GM12892 (cell line): ENCODE results near the gene EPHA6.

ENCODE experiments used
- DNase-seq: peaks from one replicate; pipeline ENCODE4 v3.0.0; 2011; ENCODE audit not compliant: insufficient read length
- FAIRE-seq: peaks from 2 replicates; lab custom pipeline; 2011; peaks lifted over from hg19 to GRCh38; lab: Jason Lieb, UNC
- POLR2A ChIP-seq: IDR thresholded peaks from 2 replicates; pipeline ENCODE4 v1.6.1; 2011; ENCODE audit warnings: low read depth, low read length, control low read depth
- POLR2AphosphoS5 ChIP-seq: IDR thresholded peaks from 2 replicates; pipeline ENCODE4 v1.6.1; 2011; ENCODE audit warnings: low read depth, low read length, control low read depth
- TAF1 ChIP-seq: IDR thresholded peaks from 2 replicates; pipeline ENCODE4 v1.6.1; 2011; ENCODE audit warnings: low read depth, mild to moderate bottlenecking, control low read depth, low read length, borderline replicate concordance

Gene EPHA6

DNA sequence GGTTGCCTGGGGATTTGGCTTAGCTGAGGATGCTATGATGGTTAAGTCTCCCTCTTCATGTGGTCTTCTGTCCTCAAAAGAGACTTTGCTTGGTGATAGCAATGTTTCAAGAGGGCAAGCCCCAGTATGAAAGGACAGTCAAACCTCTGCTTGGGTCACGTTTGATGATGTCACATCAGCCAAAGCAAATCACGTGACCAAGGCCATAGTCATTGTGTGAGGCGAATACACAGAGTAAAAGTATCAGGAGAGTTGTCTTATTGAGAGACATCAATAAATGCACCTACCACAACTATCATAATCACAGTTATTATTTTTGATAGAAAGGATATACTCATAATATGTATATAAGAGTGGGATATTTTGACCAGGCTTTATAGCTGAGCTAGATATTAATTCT lies 243.0 kb downstream of the EPHA6 start:
- no peak for FAIRE-seq
- TF ChIP-seq POLR2AphosphoS5, result no peak
- no peak for TF ChIP-seq TAF1
- TF ChIP-seq POLR2A, result no peak
- no peak for DNase-seq

DNA sequence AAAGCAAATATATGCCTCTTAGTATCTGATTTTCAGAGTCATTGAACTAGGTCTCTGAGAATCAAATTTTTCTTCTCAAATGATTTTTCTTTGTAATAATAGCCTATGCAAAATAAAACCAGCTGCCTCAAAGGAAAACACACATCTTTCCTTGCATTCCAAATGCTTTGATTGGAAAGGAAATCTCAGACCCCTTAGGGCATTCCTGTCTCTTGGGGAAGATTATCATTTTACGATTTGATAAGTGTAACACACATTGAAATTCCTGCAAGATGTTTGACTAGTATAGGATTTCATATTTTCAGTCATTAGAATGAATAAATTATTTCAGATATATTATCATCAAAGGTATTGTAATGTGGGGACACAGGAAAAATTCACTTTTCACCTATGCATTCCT lies 244.8 kb downstream of the EPHA6 start:
- TF ChIP-seq POLR2A, result no peak
- no peak for TF ChIP-seq TAF1
- TF ChIP-seq POLR2AphosphoS5, result no peak
- FAIRE-seq (no peak), DNase-seq (no peak)

GRCh38 chr3:97066531-97066930 lies 252.1 kb downstream of the EPHA6 start:
- TF ChIP-seq TAF1 (no peak), POLR2AphosphoS5 (no peak), POLR2A (no peak)
- no peak for DNase-seq
- FAIRE-seq, result no peak

GRCh38 chr3:97070302-97070701 lies 255.9 kb downstream of the EPHA6 start:
- no peak for TF ChIP-seq POLR2AphosphoS5
- no peak for TF ChIP-seq POLR2A
- TF ChIP-seq TAF1, result no peak
- FAIRE-seq (no peak), DNase-seq (no peak)

- TF ChIP-seq POLR2A, result no peak
- TF ChIP-seq POLR2AphosphoS5, result no peak
- TF ChIP-seq TAF1, result no peak
- no peak for DNase-seq
- FAIRE-seq, result no peak
Measured at GRCh38 chr3:97074546-97074945, 260.2 kb downstream of the EPHA6 start.

- DNase-seq, result no peak
- TF ChIP-seq TAF1, result no peak
- no peak for TF ChIP-seq POLR2AphosphoS5
- TF ChIP-seq POLR2A, result no peak
Measured at GRCh38 chr3:97076673-97077072, 262.3 kb downstream of the EPHA6 start.

DNA sequence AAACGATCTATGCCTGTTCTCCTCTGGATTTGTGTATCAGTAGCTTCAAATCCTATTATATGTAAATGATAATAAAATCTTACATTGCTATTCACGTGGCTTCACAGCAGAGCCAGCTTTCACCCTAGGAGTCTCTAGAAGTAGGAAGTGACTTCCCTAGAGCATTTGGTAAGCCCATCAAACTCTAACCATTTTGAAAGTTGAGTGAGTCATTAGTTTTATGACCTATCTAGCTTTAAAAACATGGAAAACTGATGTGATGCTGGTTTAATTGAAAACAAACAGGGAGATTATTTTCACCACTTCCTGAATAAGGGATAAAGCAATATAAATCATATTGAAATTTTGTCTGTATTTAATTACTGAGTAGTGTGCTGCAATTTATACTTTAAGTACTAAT lies 275.2 kb downstream of the EPHA6 start:
- no peak for TF ChIP-seq POLR2A
- FAIRE-seq (no peak), DNase-seq (no peak)

More at GRCh38 chr3:97076673-97077072, 262.3 kb downstream of the EPHA6 start:
- FAIRE-seq, result no peak

DNA sequence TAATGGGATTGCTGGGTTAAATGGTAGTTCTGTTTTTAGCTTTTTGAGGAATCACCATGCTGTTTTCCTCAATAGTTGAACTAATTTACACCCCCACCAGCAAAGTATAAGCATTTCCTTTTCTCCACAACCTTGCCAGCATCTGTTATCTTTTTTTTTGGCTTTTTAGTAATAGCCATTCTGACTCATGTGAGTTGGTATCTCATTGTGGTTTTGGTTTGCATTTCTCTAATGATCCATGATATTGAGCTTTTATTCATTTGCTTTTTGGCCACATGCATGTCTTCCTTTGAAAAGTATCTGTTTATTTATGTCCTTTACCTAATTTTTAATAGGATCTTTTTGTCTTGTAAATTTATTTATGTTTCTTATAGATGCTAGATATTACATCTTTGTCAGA lies 288.2 kb downstream of the EPHA6 start:
- DNase-seq, result no peak
- no peak for FAIRE-seq
- TF ChIP-seq TAF1 (no peak), POLR2AphosphoS5 (no peak), POLR2A (no peak)

DNA sequence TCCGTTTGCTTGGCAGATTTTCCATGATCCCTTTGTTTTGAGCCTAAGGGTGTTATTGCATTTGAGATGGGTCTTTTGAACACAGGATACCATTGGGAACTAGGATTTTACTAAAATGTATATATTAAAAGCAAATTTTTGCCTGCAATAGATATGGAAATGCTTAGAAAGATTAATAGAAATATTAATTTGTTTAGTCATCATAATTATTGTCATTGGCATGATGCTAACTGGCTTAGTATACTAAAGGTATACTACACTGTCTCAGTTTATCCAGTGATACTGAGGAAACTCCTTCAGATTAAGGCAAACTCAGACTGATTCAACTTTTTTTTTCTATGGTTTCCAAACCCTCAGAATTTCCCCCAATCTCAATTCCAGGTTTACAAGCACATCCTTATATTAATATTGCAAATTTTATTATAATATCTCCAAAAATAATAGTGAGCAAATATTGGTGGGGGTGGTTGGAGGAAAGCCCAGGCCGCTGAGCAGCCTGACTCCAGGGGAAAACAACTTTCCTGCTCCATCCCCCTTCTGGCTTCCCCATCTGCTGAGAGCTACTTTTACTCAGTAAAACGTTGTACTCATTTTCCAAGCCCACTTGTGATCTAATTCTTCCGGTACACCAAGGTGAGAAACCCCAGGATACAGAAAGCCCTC lies 291.7 kb downstream of the EPHA6 start:
- FAIRE-seq (no peak), DNase-seq (no peak)
- TF ChIP-seq TAF1 (no peak), POLR2A (no peak)

- DNase-seq (no peak), FAIRE-seq (no peak)
Measured at GRCh38 chr3:97106652-97106989, 292.2 kb downstream of the EPHA6 start.

GRCh38 chr3:97108136-97108535 lies 293.7 kb downstream of the EPHA6 start:
- no peak for DNase-seq
- TF ChIP-seq TAF1 (no peak), POLR2A (no peak), POLR2AphosphoS5 (no peak)
- FAIRE-seq, result no peak

More at GRCh38 chr3:97106652-97106989, 292.2 kb downstream of the EPHA6 start:
- no peak for TF ChIP-seq POLR2A
- no peak for TF ChIP-seq POLR2AphosphoS5
- TF ChIP-seq TAF1, result no peak

GRCh38 chr3:97111244-97111643 lies 296.9 kb downstream of the EPHA6 start:
- no peak for DNase-seq
- no peak for TF ChIP-seq POLR2A
- TF ChIP-seq TAF1, result no peak
- TF ChIP-seq POLR2AphosphoS5, result no peak
- no peak for FAIRE-seq

- no peak for TF ChIP-seq POLR2AphosphoS5
- TF ChIP-seq POLR2A, result no peak
- TF ChIP-seq TAF1, result no peak
- DNase-seq (no peak), FAIRE-seq (no peak)
Measured at GRCh38 chr3:97121386-97121785, 307.0 kb downstream of the EPHA6 start.
